ENCODE data around the gene B3GALT5. TPM values are rescaled to one million over a fixed set of nuclear protein-coding genes. Genes with fewer than 3 reads are reported as not detected.
"Not testable (repeated sequence)": the region's sequence is repeated elsewhere in the genome, so short reads cannot be mapped to it uniquely, and the experiment has no call there.

The B3GALT5 gene
- total RNA-seq, 1 donor from 2014 or later, result not detected

DNA sequence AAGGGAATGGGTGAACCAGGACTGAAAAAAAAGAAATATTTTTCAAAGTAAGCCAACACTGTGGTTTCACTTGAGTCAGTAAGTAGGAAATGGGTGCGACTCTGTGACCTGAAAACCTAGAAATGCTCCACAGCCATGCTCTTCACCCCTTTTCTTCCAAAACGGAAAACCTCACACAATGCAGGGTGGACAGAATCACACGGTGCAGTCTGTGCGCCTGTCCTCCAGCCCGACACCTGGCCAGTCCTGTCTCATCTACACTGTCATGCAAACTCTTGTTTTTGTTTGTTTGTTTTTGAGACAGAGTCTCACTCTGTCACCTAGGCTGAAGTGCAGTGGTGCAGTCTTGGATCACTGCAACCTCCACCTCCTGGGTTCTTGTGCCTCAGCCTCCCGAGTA lies 53.3 kb downstream of the B3GALT5 start:
- DNase-seq (ENCODE audit: low read depth, low spot score), result no peak

DNA sequence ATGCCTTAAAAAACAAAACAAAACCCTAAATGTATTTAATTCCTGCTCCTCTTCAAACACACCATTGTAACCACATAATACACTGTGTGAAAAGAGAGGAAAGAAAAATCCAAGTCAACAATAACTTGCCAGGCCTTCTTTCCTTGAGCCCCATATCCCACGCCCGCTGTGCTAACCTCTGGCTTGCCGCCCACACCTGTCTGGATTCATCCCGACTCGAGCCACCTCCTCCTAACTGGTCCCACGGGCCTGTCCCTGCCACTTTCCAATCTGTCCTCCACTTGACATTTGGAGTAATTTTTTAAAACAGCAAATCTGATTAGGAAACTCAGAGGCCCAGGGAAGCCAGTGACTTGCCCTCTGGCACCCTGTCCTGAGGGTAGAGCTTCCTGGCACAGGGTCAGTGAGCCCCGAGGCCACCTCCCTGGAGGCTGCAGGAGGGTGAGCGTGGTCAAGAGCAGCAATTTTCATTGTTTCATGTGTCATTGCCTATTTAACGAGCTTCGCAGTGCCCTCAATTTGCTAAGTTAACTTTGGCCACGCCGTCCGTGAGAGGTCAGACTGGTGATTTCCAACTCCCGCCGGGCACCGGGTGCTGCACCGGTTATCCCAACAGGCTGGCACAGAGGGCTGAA lies 54.1 kb downstream of the B3GALT5 start:
- DNase-seq (ENCODE audit: low read depth, low spot score), result no peak

DNA sequence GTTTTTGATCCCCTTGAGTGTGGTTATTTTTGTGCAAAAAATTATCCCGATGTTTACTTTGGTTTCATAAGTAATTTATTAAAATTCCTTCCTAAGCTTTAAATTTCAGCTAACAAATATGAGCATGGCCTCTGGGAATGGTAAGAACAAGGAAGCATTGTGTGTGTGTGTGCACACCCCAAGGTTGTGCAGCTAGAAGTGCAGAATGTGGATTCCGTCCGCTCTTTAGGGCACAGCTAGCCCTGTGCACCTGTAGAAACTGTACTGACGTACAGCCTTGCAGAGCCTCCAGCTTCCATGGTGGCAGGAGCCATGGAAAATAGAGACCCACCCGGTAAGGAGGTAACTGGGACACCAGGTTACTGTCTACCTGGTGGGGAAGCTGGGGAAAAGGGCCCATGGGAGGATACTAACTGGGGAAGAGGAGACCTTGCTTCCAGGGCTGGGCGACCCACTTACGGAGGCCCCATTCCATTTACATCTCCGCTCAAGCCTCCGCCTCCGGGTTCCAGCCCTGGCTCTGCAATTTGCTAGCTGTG lies 54.7 kb downstream of the B3GALT5 start:
- no peak for DNase-seq (ENCODE audit: low read depth, low spot score)

- no peak for DNase-seq (ENCODE audit: low read depth, low spot score)
These were observed 55.6 kb downstream of the B3GALT5 start for GRCh38 chr21:39668369-39668768.

GRCh38 chr21:39669485-39669884 lies 56.7 kb downstream of the B3GALT5 start:
- no peak for DNase-seq (ENCODE audit: low read depth, low spot score)

DNA sequence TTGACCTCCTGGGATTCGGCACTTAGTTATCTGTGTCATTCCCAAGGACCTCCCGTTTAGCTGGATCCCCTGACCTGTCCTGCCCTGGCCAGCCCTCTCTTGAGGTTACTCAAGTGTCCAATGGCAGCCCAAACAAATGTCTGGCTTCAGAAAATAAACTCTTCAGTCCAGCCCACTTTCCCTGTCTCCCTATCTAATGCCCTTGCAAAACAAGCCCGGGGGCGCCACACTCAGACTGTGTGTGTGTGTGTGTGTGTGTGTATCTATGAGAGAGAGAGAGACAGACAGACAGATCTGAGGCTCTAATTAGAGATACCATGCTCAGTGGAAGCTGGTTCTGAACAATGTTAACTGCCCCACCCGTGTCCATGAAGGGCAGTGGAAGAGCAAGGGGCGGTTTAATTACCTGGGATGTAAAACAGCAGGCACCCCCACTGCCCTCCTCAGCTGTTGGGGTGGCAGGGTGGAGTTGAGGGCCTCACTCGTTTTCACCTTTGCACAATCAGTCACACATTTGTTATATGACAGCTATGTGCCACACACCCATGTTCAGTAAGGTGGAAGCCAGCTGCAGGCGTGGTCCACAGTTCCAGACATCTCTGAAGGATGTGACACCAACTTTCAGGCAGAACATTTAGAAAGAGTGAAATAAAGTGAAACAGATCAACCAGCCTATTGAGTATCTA lies 57.4 kb downstream of the B3GALT5 start:
- DNase-seq (ENCODE audit: low read depth, low spot score), result no peak

DNA sequence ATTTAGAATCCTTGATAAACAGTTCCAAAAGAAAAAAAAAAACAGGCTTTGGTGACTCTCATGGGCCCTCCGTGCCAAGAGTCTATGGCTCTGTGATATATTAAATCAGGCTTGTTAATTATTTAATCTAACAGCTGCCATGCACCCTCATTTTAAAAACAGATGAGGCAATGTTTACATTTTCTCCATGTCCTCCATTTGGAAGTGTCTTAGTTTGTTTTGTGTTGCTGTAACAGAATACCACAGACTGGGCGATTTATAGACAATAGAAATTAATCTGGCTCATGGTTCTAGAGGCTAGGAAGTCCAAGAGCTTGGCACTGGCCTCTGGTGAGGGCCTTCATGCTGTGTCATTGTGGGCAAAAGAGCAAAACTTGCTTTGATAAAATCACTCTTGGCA lies 58.0 kb downstream of the B3GALT5 start:
- DNase-seq (ENCODE audit: low read depth, low spot score), result no peak

DNA sequence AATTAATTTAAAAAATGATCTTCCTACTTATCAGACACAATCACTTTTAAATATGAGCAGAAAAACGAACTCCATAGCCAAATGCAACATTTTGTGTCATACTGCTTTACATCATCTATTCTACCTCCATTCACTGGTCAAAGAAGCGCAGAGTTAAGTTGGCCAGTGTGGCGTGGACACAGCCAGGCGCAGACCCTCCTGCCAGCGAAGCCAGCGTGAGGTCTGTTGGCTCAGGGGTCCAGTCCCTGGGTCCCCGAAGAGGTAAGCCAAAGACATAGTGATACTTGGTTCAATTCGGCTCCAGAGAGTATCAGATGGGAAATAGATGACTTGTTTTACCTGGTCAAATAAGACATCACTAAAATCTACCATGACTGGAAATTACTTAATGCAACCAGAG lies 59.2 kb downstream of the B3GALT5 start:
- DNase-seq (ENCODE audit: low read depth, low spot score), result no peak

- no peak for DNase-seq (ENCODE audit: low read depth, low spot score)
These were observed 60.4 kb downstream of the B3GALT5 start for GRCh38 chr21:39673163-39673562.

- no peak for DNase-seq (ENCODE audit: low read depth, low spot score)
These were observed 61.0 kb downstream of the B3GALT5 start for GRCh38 chr21:39673736-39674135.

DNA sequence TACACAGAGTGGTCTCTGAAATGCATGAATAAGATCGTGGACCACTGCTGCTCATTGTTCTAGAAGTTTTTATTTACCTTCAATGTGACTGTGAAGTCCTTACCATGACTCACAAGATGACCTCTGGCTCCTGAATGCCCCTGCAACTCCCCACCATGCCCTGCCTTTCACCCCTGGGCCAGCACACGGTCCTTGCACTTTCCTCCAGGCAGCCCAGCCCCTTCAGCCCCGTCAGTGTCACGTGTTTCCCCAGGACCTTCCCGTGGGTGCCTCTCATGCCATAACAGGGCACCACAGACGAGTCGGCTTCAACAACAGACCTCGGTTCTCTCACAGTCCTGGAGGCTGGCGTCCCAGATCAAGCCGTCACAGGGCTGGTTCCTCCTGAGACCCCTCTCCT lies 62.1 kb downstream of the B3GALT5 start:
- DNase-seq (ENCODE audit: low read depth, low spot score), result no peak

DNA sequence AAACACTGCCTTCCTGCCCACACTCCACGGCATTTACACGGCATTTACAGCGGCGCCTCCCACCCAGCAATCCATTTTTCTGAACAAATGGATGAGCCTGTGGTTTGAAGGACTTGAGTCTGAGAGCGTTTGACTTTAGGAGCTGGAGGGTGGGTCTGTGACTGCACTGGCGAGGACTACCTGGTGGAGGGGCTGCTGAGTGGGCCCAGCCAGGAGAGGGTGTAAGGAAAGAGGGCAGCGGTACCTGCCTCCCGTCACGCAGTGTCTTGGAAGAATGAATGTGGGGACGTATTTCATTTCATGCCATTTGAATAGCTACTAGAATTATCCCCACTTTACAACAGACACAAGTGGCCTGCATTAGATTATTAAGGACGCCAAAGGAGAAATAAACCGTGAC lies 62.9 kb downstream of the B3GALT5 start:
- DNase-seq (ENCODE audit: low read depth, low spot score), result no peak

- DNase-seq (ENCODE audit: low read depth, low spot score), result no peak
These were observed 63.4 kb downstream of the B3GALT5 start for GRCh38 chr21:39675993-39676661.

DNA sequence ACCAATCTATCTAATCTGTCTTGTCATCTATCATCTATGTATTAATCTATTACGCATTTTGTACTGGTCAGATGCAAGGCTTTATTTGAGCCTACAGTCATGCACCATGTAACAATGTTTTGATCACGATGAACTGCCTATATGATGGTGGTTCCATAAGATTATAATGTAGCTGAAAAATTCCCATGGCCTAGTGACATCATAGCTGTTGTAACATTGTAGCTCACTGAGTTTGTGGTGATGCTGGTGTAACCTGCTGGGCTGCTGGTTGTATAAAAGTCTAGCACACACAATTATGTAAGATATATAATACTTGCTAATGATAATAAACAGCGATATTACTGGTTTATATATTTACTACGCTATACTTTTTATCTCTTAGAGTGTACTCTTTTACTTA lies 67.5 kb downstream of the B3GALT5 start:
- no peak for DNase-seq (ENCODE audit: low read depth, low spot score)

- no peak for DNase-seq (ENCODE audit: low read depth, low spot score)
These were observed 68.5 kb downstream of the B3GALT5 start for GRCh38 chr21:39681257-39681656.

DNA sequence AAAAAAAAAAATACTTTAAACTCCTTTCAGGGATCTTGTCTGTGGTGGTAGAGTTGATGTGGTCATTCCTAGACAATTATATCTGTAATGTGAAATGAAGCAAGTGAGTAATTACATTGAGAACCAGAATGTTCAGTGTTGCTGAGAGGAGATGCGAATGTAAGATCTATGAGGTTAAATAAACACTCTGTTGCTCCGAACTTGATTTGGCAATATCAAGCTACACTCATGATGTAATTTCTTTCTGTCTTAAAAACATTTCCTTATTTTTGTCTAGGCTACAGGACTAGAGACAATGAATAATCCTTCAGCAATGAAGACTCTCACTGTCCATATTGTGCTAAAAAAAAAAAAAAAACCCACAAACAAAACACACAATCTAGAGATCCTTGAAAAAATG lies 69.1 kb downstream of the B3GALT5 start:
- DNase-seq (ENCODE audit: low read depth, low spot score), result no peak

DNA sequence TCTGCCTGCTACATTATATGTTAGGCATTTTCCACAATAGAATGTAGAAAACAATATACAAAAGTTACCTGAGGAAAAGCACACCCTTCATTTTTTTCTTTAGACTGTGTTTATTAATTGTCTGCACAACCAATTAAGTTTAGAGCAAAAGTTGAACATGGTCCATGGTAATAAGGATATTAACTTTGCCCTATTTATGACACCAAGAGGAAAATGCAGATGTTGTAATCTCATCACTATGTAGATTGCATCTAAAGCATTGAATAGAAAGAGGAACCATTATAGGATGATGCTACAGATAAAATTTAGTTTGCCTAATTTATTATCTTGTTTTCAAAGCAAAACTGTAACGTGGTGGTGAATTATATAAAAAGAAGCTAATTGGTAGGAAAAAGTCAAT lies 72.5 kb downstream of the B3GALT5 start:
- DNase-seq (ENCODE audit: low read depth, low spot score), result no peak

GRCh38 chr21:39685991-39686390 lies 73.3 kb downstream of the B3GALT5 start:
- DNase-seq (ENCODE audit: low read depth, low spot score), result no peak

- no peak for DNase-seq (ENCODE audit: low read depth, low spot score)
These were observed 74.1 kb downstream of the B3GALT5 start for GRCh38 chr21:39686646-39687468.

DNA sequence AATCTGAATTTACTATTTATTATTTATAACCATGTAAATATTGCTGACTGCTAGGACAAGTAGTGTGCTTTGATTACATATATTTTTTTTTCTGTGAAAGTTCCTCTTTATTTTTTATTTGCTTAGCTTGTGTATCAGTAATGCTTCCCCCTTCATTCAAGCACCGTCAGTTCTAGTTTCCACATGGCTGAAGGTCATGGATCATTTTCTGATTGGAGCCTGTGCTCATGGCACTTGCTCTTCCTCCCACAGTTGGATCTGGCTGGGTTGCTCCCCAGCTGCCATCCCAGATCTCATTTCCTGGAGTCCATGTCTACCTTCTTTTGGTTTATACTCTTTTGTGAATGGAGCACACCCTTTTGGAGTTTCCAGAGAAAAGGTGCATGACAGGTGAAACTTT lies 75.3 kb downstream of the B3GALT5 start:
- DNase-seq (ENCODE audit: low read depth, low spot score), result no peak

- not testable (repeated sequence) for DNase-seq (ENCODE audit: low read depth, low spot score)
These were observed 77.1 kb downstream of the B3GALT5 start for GRCh38 chr21:39689860-39690259.

DNA sequence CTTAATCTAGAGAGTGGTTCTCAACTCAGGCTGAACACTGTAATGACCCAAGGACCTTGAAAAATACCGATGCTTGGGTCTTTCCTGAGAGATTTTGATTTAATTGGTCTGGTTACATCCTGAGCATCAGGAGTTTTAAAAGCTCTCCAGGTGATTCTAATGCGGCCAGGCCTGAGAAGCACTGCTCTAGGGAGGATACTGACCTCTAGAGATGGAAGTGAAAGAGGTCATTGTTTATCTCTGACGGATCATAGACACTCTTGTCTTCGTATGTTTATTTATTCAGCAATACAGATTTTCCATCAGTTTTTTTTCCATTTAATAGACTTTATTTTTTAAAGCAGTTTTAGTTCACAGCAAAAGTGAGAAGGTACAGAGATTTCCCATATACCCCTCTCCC lies 77.7 kb downstream of the B3GALT5 start:
- DNase-seq (ENCODE audit: low read depth, low spot score), result no peak

Data from pulmonary artery endothelial cell (primary cell).